GM18508 (cell line): Measurements from ENCODE around the gene PSMB5.

ENCODE experiments used
- ATAC-seq: cut with Tn5 transposase; IDR thresholded peaks from one replicate; pipeline ENCODE4 v1.9.1; 2021; ENCODE audit warnings: moderate number of reproducible peaks; ENCODE audit not compliant: insufficient read depth, unreplicated experiment

The PSMB5 gene

DNA sequence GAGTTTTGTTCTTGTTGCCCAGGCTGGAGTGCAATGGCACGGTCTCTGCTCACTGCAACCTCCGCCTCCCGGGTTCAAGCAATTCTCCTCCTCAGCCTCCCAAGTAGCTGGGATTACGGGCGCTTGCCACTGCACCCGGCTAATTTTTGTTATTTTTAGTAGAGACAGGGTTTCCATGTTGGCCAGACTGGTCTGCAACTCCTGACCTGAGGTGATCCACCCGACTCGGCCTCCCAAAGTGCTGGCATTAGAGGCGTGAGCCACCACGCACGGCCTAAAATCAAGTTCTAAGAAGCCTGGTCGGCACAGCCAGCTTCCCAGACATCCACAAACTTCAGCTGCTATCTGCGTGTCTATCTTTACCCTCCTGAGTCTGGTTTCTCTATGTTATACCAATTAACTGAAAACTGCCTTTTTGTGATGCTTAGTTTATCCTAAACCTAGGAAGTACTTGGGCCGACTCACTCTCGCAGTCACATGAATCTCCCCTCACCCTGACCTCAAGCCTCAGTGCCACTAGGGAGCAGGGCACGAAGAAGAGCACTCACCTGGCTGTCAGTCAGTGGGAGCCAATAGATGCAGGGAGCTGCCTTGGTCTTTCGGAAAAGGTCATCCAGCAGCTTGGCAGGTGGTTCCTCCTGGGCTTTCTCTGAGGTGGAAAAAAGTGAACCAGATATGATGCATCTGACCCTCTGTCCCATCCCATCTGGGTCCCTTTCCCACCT lies 26.0 kb upstream of the PSMB5 start:
- no peak for ATAC-seq

DNA sequence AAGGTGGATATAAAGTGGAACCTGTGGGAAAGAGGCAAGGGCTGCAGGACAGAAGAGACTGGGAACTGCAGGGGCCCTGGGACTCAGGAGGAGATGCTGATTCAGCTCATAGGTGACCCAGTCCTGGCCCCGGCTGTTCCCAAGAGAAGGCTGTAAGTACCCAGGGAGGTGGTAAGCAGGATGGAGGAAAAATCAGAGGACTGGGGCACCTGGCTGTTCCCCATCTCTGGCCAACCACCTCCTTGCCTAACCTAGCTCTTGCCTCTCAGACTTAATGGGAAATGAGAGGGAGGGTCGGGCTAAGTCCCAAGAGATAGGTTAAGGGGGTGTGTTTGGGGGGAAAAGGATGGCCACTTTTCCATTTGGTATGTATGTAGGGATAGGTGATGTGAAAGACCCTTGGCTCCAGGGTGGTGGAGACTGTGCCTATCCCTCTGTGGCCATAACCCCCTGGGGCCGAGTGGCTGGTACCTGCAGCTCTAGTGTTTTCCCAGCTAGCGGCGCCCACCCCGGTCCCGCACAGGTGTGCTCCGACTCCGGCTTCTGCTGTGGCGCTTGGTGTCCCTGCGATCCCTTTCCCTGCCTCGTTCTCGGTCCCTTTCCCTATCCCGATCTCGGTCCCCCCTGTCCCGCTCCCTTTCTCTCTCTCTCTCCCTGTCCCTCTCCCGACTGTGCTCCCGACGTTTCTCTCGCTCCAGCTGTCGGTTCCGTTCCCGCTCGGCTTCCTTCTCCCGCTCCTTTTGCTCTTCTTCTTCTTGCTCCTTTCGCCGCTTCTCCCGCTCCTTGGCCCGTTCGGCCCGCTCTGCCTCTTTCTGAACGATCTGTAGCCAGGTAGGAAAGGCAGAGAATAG lies 24.2 kb upstream of the PSMB5 start:
- no peak for ATAC-seq

DNA sequence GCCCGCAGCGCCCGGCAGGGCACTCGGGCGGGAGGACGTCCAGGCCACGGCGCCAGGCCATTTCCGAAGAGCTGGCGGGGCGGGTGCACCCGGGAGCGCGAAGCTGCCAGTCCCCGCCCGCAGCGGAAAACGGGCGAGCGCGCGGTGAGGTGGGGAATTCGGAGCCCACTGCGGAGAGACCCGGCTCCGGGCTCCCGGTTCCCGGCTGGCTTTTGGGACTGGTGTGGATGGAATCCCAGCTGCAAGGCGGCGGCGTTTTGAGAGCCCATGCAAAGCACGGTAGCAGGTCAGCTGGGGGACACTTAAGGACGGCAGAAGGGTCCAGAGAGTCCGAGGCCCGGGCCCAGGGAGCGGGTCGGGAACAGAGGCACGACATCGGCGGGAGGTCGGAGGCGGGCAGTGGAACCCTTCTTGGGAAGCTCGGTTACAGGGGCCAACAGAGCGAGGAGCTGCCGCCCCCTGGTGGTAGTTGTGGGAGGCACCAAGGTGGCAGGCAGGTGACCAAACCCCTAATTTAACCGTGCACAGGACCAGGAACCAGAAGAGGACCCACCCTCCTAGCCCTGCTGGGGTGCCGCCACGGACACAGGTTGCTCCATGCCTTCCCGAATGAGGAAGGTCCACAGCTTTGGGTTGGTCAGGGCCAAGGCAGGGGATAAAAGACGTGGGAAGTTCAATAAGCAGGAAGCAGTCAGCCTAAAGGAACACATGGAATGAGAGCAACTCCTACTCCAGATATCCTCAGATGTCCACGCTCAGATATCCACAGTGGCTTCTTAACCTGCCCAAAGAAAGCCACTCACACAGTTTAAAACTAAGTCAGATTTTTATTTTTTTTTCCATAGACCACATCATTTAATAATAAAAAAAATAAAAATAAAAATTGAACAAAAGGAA lies 23.3 kb upstream of the PSMB5 start:
- ATAC-seq, result no peak

DNA sequence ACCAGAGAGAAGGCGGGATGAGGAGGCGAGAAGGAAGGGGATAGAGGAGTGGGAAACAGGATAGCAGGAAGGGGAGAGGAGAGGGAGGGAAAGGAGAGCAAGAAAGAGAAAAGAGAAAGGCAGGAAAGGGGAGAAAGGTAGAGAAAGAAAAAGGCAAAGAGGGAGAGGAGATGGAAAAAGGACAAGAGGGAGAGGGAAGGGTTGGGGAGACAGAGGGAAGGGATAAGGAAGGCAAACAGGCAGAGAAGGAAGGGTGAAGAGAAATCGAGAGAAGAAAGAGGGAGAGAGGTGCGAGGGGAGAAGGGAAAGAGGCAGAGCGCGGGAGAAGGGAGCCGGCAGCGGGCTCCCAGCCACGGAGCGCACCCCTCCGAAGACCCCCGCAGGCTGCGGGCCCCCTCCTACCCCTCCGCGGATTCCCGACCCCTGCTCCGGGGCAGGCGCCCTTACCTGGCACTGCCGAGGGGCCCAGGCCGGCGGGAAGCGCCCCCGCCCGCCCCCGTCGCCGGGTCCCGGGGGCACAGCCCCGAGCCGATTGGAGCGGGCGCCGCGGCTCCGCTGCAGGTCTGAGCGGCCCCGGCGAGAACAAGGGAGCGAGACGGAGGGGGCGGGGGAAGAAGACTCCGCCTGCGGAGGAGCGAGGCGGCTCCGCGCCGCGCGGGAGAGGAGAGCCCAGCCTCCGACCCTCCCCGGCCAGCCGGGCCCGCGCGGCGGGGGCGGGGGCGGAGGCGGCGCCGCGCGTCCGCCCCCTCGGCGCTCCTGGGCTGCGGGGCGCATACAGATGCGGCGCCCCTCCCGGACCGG lies 22.5 kb upstream of the PSMB5 start, which contains the start of gene CDH24:
TSS of gene CDH24 (minus strand) at position 565 of the 801 bp plus-strand sequence. CDS start 1,787 bp downstream, outside the sequence.
- no peak for ATAC-seq

DNA sequence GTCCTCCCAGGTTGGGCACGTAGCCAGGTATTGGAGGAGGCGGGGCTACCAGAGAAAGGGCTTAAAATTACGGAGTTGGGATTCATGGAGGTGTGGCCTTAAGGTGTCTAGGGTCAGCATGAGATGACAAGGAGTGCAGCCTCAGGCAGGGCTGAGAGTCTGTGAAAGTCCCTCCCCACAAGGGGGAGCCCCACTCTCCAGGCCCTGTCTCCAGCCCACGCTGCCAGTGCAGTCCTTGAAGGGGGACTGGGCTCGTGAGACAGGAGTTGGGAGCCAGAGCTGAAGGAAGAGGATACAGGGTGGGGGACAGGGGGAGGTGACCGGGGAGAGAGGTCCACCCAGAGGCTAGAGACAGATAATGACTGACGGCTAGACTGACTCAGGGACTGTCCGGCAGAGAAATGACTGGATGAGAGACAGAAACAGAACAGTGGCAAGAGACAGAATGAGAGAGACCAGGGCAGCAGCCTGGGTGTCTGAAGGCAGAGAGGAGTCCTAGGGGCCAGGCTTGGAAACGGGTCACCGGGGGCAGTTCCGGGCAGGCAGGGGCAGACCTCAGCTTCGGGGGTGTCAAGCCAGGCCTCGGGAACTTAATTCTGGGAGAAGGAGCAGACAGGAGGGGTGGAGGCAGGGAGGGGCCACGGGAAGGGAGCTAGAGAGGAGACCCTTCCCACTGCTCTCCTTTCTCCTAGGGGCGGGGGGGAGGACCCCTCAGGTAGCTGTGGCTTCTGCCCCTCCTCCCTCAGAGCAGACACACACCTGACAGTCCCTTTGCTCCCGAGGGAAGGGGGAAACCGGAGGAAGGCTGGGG lies 21.6 kb upstream of the PSMB5 start:
- ATAC-seq, result no peak

DNA sequence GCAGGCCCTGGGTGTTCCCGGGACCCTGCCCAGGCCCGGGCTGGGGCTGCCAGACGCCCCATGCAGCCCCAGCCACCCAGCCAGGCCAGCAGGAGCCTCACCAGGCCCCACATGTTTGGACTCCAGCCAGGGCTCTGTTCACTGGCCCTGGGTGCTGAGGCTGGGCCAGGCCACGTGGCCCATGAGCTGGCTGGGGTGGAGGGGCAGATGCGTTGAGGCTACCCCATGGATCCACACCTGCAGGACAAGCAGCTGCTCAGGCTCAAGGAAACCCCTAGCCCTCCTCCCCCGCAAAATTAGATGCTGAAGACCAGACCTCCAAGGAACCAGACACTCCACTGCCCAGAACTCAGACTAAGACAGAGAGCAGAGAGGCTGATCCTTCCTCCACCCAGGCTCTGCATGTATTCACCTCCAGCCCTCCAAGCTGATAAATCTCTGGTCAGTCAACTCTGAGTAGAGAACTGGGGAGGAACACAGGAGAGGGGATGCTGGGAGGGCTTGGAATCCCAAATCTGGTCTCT lies 21.0 kb upstream of the PSMB5 start:
- ATAC-seq, result no peak

DNA sequence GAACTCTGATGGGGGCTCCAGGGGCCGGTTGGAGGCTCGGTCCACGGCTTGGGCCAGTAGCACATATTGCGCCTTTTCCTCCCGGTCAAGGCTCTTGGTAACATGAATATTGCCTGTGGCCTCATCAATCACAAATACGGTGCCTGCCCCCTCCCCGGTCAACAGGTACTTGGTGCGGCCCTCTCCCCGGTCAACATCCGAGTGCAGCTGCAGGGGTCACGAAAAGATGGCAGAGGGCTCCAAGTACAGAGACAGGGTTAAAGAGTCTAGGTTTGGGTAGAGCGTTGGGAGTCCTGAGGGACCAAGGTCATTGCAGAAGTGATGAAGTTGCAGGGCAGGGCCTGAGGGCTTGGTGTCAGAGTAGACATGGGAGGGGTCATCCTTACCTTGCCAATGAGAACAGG lies 20.4 kb upstream of the PSMB5 start:
- no peak for ATAC-seq

GRCh38 chr14:23054000-23054811 lies 19.5 kb upstream of the PSMB5 start:
- no peak for ATAC-seq

- no peak for ATAC-seq
Measured at GRCh38 chr14:23053426-23053825, 18.7 kb upstream of the PSMB5 start.

- ATAC-seq, result no peak
Measured at GRCh38 chr14:23052671-23053070, 18.0 kb upstream of the PSMB5 start.

- no peak for ATAC-seq
Measured at GRCh38 chr14:23052182-23052623, 17.5 kb upstream of the PSMB5 start.

GRCh38 chr14:23051141-23052057 lies 16.7 kb upstream of the PSMB5 start:
- ATAC-seq, result no peak

- ATAC-seq, result no peak
Measured at GRCh38 chr14:23049011-23049410, 14.3 kb upstream of the PSMB5 start.

DNA sequence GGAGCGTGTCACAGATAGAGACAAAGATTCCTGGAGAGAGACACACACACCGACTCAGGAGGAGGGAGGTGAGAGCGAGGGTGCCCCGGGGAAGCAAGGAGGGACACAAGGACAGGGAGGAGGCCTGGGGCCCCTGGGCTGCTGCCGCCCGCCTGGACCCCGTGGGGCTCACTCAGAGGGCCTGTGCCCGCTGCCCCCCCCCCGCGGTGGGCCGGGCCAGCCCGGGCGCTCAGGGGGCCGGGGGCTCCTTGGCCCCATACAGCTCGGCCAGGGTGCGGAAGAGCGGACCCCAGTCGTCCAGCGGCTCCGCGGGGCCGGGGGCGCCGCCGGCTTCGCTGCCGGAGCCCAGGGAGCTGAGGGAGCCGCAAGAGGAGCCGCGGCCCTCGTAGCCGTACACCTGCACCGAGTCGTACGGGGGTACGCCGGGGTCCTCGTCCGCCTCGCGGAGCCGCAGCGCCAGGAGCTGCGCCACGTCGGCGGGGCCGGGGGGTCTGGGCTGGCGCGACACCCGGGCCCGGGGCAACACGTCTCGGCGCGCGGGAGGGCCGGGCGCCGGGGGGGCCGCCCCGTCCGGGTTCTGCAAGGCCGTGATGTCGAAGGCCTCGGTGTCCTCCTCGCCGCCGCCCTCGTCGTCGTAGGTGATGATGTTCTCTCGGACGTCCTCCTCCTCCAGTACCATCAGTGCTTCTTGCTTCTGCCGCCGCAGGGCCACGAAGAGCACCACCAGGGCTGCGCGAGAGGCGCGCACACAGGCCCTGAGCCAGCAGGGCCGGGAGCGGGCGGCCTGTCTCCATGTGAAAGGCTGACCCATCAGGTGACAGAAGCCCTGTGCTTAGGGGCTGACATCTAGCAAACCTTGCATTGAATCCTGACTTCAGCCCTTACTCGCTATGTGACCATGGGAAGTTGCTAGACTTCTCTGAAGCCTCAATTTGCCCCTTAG lies 13.3 kb upstream of the PSMB5 start:
- no peak for ATAC-seq

DNA sequence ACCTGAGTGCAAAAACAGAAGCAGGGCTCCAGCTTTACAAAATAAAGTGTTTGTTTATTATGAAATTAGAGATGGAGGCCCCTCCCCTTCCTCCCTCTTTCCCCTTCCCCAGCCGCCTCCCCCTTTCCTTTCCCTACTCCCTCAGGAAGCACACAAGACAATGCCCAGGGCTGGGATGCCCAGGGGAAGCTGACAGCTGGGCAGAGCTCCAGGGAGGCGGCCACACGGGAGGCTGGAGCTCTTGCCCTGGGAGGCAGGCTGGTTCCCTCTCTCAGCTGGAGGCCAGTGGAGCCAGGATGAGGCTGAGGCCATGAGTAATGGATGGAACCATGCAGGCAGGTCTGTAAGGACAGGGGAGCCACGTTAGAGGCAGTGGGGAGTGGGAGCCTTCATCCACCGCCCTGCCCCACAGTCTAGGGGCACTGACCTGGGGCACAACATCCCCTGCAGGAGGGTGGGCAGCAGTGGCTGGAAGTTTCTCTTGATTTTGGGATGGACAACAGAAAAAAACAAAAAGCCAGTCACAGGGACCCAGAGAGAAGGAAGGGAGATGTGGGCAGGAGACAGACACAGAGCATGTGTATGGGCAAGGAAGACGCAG lies 12.4 kb upstream of the PSMB5 start:
- no peak for ATAC-seq
